ENCODE data around the gene ZNF107.

DNA sequence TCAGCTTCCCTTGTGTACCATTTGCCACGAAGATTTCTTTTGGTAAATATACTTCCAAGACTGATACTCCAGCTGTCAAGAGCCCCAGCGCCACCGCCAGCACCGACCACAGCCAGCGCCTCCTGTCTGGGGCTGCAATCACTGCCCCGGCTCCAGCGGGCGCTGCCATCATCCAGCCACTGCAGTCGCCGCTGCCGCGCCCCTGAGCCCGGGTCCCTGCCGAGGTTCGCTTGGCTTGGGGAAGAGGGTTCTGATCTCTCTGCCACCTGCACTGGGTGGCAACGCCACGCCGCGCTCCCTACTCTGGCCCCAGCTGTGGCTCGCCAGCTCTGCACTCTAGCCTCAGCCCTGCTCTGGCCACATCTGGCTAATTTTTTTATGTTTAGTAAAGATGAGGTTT, 70.6 kb downstream of the ZNF107 start:
- TF ChIP-seq POLR2AphosphoS5 (IDR thresholded peaks at IDR 0.05) = no peak
- TF ChIP-seq, protein P1, sequence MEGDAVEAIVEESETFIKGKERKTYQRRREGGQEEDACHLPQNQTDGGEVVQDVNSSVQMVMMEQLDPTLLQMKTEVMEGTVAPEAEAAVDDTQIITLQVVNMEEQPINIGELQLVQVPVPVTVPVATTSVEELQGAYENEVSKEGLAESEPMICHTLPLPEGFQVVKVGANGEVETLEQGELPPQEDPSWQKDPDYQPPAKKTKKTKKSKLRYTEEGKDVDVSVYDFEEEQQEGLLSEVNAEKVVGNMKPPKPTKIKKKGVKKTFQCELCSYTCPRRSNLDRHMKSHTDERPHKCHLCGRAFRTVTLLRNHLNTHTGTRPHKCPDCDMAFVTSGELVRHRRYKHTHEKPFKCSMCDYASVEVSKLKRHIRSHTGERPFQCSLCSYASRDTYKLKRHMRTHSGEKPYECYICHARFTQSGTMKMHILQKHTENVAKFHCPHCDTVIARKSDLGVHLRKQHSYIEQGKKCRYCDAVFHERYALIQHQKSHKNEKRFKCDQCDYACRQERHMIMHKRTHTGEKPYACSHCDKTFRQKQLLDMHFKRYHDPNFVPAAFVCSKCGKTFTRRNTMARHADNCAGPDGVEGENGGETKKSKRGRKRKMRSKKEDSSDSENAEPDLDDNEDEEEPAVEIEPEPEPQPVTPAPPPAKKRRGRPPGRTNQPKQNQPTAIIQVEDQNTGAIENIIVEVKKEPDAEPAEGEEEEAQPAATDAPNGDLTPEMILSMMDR (IDR thresholded peaks at IDR 0.05) = no peak
